ENCODE results near the gene LUC7L2.
A peak's percentile ranks its signal among the peaks of the same experiment; 100 is the strongest.
"Not testable (repeated sequence)": the region's sequence is repeated elsewhere in the genome, so short reads cannot be mapped to it uniquely, and the experiment has no call there.

The LUC7L2 gene, protein sequence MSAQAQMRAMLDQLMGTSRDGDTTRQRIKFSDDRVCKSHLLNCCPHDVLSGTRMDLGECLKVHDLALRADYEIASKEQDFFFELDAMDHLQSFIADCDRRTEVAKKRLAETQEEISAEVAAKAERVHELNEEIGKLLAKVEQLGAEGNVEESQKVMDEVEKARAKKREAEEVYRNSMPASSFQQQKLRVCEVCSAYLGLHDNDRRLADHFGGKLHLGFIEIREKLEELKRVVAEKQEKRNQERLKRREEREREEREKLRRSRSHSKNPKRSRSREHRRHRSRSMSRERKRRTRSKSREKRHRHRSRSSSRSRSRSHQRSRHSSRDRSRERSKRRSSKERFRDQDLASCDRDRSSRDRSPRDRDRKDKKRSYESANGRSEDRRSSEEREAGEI

GRCh38 chr7:139359366-139360209 is at the start of gene LUC7L2:
LUC7L2 (plus strand) TSS chr7:139359894; CDS start chr7:139360262, 368 bp downstream.
- peak; percentile 99 for DNase-seq

DNA sequence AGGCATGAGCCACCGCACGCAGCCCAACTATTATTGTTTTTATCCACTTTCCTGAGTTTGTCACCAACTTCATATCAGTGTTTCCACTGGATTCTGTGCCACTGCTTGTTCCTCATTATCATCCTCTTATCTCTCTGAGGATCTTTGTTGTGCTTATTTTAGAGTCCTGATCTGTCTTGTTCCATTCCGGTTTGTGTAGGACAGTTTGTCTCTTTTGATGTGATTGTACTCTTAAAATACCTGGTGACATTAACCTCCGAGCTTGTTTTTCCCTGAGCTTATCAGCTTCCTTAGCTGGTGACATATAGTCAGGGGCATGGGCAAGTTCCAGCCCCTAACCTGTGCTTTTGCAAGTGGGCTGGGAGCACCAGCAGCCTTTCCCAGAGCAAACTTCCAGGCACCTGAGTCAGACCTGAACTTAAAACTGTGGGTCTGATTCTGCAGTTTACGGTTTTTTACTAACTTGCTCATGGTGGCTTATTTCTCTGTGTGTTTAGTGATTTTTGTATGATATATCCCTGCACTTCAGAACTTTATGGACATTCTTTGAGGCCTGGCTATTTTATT is 41.7 kb upstream of the LUC7L2 start:
- DNase-seq, result no peak

GRCh38 chr7:139321071-139321745 is 38.5 kb upstream of the LUC7L2 start:
- DNase-seq, result no peak

GRCh38 chr7:139324709-139325108 is 35.0 kb upstream of the LUC7L2 start:
- DNase-seq, result not testable (repeated sequence)

- no peak for DNase-seq
These were observed 31.3 kb upstream of the LUC7L2 start for GRCh38 chr7:139328375-139328774.

DNA sequence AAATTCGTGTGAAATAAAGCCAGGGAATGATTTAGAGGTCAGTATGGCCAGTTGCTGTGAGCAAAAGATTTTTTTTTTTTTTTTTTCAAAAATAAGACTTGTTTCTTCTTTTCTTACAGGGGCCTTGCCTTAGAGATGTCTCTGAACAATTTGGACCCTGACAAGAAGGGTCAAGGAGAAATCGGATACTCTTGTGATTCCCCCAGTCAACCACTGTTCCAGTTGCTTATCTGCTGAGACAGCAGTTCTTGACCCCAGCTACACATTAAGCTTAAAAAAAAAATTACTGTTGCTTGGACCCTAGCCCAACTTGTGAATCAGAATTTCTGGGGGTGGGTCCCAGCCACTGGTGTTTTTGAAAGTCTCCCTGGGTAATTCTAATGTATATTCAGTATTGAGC is 30.6 kb upstream of the LUC7L2 start:
- no peak for DNase-seq

DNA sequence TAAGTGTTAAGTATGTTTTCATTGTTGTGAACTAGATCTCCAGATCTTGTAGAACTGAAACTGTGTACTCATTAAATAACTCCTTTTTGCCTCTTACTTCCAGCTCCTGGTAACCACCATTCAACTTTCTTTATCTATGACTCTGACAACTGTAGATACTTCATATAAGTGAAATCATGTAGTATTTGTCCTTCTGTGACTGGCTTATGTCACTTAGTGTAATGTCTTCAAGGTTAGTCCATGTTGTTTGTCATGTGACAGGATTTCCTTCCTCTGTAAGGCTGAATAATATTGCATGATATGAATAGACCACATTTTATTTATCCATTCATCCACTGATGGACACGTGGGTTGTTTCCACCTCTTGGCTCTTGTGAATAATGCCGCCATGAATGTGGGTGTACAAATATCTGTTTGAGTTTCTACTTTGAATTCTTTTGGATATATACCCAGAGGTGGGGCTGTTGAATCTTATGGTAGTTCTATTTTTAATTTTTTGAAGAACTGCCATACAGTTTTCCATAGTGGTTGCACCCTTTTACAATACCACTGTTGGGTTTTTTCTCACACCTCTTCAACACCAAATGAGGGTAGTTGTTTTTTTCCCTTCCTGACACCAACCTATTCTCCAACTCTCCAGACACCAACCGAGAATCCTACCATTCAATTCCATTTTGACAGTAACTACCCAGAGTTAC is 29.2 kb upstream of the LUC7L2 start:
- no peak for DNase-seq

GRCh38 chr7:139332697-139333359 is 26.9 kb upstream of the LUC7L2 start:
- DNase-seq, result no peak

DNA sequence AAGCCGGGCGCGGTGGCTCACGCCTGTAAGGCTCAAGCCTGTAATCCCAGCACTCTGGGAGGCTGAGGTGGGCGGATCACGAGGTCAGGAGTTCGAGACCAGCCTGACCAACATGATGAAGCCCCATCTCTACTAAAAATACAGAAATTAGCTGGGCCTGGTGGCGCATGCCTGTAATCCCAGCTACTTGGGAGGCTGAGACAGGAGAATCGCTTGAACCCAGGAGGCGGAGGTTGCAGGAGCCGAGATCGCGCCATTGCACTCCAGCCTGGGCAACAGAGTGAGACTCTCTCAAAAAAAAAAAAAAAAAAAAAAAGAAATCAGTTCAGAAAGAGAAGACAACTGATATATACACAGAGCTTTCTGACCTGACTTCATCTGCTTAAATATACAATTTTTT is 26.3 kb upstream of the LUC7L2 start:
- not testable (repeated sequence) for DNase-seq

DNA sequence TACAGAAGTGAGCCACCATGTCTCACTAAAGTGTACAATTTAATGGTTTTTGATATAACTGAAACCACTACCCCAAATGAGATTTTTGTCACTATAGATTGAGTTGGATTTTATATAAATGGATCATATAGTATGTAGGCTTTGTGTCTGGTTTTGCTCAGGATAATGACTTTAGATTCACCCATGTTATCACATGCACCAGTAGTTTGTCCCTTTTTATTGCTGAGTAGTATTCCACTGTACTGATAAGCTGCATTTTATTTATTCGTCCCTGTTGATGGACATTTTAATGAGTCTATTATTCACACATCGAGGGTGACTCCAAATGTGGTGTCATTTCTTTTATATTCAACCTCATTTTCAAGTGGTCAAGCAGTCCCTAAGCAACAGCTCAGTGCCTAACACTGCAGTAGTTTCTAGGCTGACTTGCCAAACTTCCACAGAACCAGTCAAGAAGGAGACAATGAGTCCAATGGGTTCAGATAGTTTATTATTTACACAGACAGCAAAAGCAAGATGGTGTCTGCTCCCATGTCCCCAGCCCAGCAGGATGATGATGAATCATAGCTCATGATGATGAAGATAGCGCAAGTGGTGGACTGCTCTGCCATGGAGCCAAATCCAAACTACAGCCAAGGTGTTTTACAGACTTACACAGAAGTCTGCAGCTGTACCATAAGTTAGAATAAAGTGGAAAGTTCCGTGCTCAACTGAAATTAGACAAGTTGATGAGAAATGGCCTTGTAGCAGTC is 25.1 kb upstream of the LUC7L2 start:
- no peak for DNase-seq

DNA sequence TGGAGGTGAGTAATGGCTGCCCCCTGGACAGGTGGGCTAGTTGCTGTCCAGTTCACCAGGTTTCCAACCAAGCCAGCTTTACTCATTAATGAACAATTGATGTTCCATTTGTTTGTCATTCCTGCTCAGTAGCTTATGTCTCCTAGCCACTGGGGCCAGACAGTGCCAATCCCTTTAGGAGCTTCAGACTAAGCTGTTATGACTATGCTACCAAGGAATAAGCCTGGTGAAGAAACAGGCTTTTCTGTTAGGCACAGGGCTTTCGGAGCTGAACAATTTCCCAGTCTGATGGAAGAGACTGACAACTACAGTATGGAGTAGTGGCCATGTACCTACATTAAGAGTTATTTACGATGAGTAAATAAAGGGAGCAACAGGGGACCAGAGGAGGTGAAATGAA is 20.7 kb upstream of the LUC7L2 start:
- no peak for DNase-seq

DNA sequence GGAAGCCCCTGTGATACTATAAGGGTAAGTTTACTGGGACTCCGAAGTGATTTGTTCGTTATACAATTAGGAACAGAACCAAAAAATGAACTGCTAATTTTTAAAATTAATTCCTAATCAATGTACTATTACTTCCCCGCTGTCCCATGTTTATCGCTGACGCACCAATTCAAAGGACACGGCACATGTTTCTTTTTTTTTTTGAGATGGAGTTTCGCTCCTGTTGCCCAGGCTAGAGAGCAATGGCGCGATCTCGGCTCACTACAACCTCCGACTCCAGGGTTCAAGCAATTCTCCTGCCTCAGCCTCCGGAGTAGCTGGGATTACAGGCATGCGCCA is 20.0 kb upstream of the LUC7L2 start:
- DNase-seq, result no peak

DNA sequence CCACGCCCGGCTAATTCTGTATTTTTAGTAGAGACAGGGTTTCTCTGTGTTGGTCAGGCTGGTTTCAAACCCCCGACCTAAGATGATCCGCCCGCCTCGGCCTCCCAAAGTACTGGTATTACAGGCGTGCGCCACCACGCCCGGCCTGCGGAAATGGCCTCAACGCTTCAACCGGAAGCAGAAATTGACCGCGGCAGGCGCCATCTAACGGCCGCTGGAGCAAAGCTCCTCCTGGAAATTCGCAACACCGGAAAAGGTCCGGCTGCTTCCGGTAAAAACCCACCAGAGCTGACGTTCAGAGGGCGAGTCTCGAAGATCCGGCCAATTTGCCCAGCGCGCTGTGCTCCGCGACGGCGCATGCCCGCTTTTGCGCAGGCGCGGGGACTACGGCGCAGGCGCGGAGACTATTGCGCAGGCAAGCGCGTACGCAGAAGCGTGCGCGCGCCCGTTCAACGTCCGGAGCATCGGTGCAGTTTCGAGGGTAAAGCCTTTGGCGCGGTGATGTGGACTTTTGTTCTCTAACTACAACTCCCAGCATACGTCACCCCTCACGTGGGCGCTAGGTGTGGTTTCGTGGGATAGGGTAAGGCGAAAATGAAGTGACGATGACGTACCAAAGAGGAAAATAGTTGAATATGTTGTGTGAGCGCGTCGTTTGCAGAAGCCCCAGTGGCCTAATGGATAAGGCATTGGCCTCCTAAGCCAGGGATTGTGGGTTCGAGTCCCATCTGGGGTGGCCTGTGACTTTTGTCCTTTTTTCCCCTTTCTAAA is 19.5 kb upstream of the LUC7L2 start:
- peak; percentile 100 for DNase-seq

GRCh38 chr7:139340808-139341057 is 19.0 kb upstream of the LUC7L2 start:
- DNase-seq, result no peak

- DNase-seq, result peak; percentile 93
These were observed 18.5 kb upstream of the LUC7L2 start, which contains the start of gene FMC1 for GRCh38 chr7:139341058-139341775. FMC1 (plus strand) TSS chr7:139341337; CDS start chr7:139341385, 48 bp downstream.

DNA sequence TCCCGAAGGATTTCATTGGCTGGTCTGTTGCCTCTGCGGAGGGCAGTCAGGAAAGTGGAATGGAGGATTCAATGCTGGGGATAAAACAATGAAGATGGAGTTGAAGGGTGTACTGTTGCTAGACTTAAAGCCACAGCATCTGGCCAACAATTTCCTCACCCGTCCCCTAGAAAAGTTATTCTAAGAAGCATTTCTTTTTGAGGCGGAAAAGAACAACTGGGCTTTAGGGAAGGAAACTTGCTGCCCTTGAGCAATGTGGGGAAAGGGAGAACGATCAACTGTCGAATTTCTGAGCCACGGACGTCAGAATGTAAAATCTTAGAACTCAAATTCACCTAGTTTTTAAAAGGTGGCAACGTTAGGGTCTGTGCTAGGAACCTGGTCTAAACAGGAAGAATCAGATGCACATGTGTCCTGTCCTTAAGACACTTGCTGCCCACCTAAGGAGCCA is 17.9 kb upstream of the LUC7L2 start:
- no peak for DNase-seq

GRCh38 chr7:139345042-139345441 is 14.7 kb upstream of the LUC7L2 start:
- no peak for DNase-seq

GRCh38 chr7:139351027-139351426 is 8.7 kb upstream of the LUC7L2 start:
- no peak for DNase-seq

- no peak for DNase-seq
These were observed 5.0 kb upstream of the LUC7L2 start for GRCh38 chr7:139354729-139355128.

DNA sequence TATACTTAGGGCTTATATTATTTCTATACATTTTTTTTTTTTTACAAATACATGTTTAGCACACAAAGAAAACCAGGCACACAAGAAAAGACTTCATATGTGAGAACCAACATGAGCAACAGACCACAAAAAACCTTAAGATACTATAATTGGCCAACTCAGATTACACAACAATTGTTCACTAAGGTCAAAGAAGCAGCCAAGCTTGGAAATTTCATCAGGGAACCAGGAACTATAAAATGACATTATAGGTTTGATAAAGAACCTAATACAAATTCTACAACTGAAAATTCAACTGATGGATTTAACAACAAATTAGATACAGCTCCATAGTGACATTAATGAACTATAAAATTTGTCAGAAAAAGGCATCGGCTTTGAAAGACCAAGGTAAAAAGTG is 4.4 kb upstream of the LUC7L2 start:
- no peak for DNase-seq

Measured in NCI-H146 (cell line).